A375 (cell line): ENCODE measurements around the gene GABRG3. TPM values are rescaled to one million over a fixed set of nuclear protein-coding genes. Genes with fewer than 3 reads are reported as not detected.

Experiments
- small RNA-seq: library from RNA; depleted of rRNA; stranded (forward); fragments of <200 nt; gene quantifications from one replicate; pipeline ENCODE3, GENCODE V24; 2014
- total RNA-seq: library from RNA; depleted of rRNA; stranded (reverse); fragments of >200 nt; shearing (Covaris generic); gene quantifications from 2 replicates; pipeline ENCODE4 v1.2.3, GENCODE V29; 2014; rRNA removed

Gene GABRG3
- 0.41 and 0.56 TPM in 2 replicates for total RNA-seq

DNA sequence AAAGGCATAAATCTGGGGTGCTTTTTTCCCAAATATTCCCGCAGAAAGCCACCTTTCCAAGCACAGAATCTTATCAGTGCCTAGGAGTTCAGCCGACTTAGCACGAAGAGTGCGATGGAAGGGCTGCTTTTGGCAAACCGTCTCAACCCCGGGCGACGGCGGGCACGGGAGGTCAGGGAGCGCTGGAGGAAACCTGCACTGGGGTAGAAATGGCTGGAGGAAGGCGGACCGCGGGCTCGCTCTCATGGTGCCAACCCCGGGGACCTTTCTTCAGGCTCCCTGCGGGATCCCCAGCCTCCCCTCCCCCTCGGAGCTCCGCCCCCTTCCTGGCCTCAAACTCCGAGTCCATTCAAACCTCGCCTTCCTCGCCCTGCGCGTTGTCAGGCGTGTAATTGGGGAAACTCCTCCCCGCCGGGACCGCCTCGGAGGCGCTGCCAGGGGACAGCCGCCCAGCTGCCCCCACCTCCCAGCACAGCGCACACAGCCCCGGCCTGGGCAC, at the start of gene GABRG3:
Gene GABRG3 (plus strand): TSS at position 470 of the 499 bp plus-strand sequence.

Small RNA genes lying within 50 kb of the gene (small RNA-seq; reads per million reads assigned to genes)
- gene RNA5SP391 (not detected), gene SERPINE4P (not detected)

Other genes starting within 250 kb of the GABRG3 start
- gene GABRB3, start 198.1 kb upstream of the GABRG3 start, total RNA-seq = 7.0 and 7.9 TPM in 2 replicates
- gene GABRA5, start 104.1 kb upstream of the GABRG3 start, total RNA-seq = 3.2 and 6.7 TPM in 2 replicates